Smooth muscle cell (in vitro differentiated cells): ENCODE data around the gene PLA2R1. TPM values are rescaled to one million over a fixed set of nuclear protein-coding genes. Genes with fewer than 3 reads are reported as not detected.

ENCODE experiments used
- DNase-seq: peaks from one replicate; lab custom pipeline; 2025; ENCODE audit not compliant: unreplicated experiment; lab: John Stamatoyannopoulos, UW
- H2AFZ ChIP-seq: fragments of 200-600 bp; sonication (generic); 2 replicates; pipeline ENCODE4 v1.6.0; 2016; ENCODE audit warnings: antibody characterized with exemption, low read depth, mild to moderate bottlenecking
- H3F3A ChIP-seq: fragments of 200-600 bp; sonication (generic); 2 replicates; pipeline ENCODE4 v1.6.0; 2017; ENCODE audit warnings: antibody characterized with exemption, low read depth
- H3K27ac ChIP-seq: fragments of 200-600 bp; sonication (generic); 2 replicates; pipeline ENCODE4 v1.5.1; 2016; ENCODE audit warnings: low read depth, mild to moderate bottlenecking
- H3K27me3 ChIP-seq: fragments of 200-600 bp; sonication (generic); 2 replicates; pipeline ENCODE4 v1.6.1; 2016; ENCODE audit warnings: low read depth, mild to moderate bottlenecking
- H3K36me3 ChIP-seq: fragments of 200-600 bp; sonication (generic); 2 replicates; pipeline ENCODE4 v1.5.1; 2016; ENCODE audit warnings: low read depth
- H3K4me1 ChIP-seq: fragments of 200-600 bp; sonication (generic); 2 replicates; pipeline ENCODE4 v1.5.1; 2016; ENCODE audit warnings: low read depth
- H3K4me2 ChIP-seq: fragments of 200-600 bp; sonication (generic); 2 replicates; pipeline ENCODE4 v1.6.0; 2016; ENCODE audit warnings: mild to moderate bottlenecking
- H3K4me3 ChIP-seq: fragments of 200-600 bp; sonication (generic); 2 replicates; pipeline ENCODE4 v1.5.1; 2016; ENCODE audit warnings: mild to moderate bottlenecking
- H3K79me2 ChIP-seq: fragments of 200-600 bp; sonication (generic); 2 replicates; pipeline ENCODE4 v1.6.0; 2016; ENCODE audit warnings: low read depth, mild to moderate bottlenecking
- H3K9ac ChIP-seq: fragments of 200-600 bp; sonication (generic); 2 replicates; pipeline ENCODE4 v1.6.0; 2016; ENCODE audit warnings: low read depth
- H3K9me3 ChIP-seq: fragments of 200-600 bp; sonication (generic); replicated peaks from 2 replicates; pipeline ENCODE4 v1.5.1; 2016; ENCODE audit warnings: low read depth
- H4K20me1 ChIP-seq: fragments of 200-600 bp; sonication (generic); 2 replicates; pipeline ENCODE4 v1.6.0; 2016; ENCODE audit warnings: low read depth
- CTCF ChIP-seq: fragments of 200-600 bp; sonication (generic); IDR thresholded peaks from 2 replicates; pipeline ENCODE4 v1.5.1; 2017; ENCODE audit warnings: borderline replicate concordance, mild to moderate bottlenecking, antibody characterized with exemption; ENCODE audit not compliant: insufficient read depth, poor library complexity, severe bottlenecking
- WGBS: methylation state at CpG from one replicate; pipeline ENCODE4 v1.1.7; 2016; ENCODE audit warnings: low lambda C conversion rate; 5-methylcytosine and 5-hydroxymethylcytosine counted together
- polyA plus RNA-seq: library from polyadenylated mRNA; unstranded; fragments of >200 nt; fragmentation: Nextera tagmentation; extraction: Ambion mirVana; gene quantifications from 2 replicates; pipeline ENCODE4 v1.2.1, GENCODE V29; 2016
- total RNA-seq: library from RNA; depleted of rRNA; stranded (reverse); fragments of >200 nt; gene quantifications from 2 replicates; pipeline ENCODE4 v1.2.3, GENCODE V29; 2014

PLA2R1 gene
- total and polyA plus RNA-seq, 2 experiments from 2014 or later, result 4.8 to 7.3 TPM

DNA sequence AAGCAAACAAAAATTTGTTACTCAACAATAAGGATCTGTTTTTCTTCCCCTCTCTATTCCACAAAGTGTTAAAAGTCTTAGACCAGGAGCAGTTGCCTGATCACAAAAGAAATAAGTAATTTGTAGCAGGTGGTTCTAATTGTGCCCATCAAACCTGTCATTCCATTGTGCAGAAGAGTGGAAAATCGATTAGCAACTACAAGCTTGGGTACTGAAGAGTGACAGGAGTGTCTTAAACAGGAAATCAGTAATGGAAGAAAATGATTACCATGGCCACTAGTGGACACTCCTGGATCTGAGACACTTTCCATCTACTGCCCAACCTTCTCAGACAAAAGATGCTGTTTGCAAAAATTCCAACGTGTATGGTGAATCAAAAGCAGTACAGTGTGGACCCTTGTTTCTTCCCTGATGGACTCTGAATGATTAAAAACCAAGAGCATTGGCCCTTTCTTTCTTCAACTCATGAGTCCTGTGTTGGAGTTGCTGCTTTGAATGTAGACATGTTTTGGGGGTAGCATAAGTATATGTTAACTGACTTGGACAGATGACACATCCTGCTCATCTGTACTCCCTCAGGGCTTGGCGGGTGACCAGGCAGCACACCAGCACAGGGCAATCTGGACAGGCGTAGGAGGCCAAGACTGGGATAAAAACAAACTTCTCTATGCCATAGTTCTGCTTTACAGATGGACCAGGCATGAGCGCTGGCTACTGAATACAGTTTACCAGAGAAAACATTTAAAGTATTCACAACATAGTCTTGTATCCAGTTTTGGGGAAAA, 51.9 kb downstream of the PLA2R1 start:
- no peaks in the 10 kb centered on the region for H3K79me2 ChIP-seq
- no peaks in the 10 kb centered on the region for H3K27me3 ChIP-seq
- no peak overlapping the region for H2AFZ ChIP-seq
- no peak overlapping the region for H3K4me3 ChIP-seq
- H3F3A ChIP-seq, result no peaks in the 10 kb centered on the region
- H3K9ac ChIP-seq, result no peak overlapping the region
- WGBS, result 68% methylated on average over 5 of the region's 5 CpGs
- H3K27ac ChIP-seq, result no peak overlapping the region
- no peak for TF ChIP-seq CTCF
- H4K20me1 ChIP-seq, result no peaks in the 10 kb centered on the region
- no peak overlapping the region for H3K4me2 ChIP-seq
- H3K36me3 ChIP-seq, result no peaks in the 10 kb centered on the region
- no peaks in the 10 kb centered on the region for H3K9me3 ChIP-seq
- no peaks in the 10 kb centered on the region for H3K4me1 ChIP-seq
- DNase-seq, result no peak

DNA sequence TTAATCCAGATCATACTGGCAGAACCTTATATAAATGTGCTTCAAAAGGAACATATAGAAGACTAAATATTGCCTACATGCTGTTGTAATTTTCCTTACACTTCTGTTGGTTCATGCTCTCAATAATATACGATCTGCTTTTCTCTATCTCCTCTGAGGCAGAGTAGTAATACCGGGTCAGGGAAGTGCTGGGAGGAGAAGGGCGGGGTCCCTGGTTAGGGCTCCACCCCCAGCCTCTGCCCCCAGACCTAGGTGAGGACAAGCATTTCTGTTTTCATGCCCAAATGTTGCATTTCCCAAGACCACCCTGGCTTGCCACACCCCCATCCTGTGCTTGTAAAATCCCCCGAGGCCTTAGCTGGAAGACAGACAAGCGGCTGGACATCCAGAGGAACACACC, 55.3 kb downstream of the PLA2R1 start:
- H4K20me1 ChIP-seq, result no peaks in the 10 kb centered on the region
- no peak for DNase-seq
- no peak overlapping the region for H2AFZ ChIP-seq
- TF ChIP-seq CTCF, result no peak
- peaks cover 5% of the 10 kb centered on the region for H3K36me3 ChIP-seq
- H3K9me3 ChIP-seq, result no peaks in the 10 kb centered on the region
- H3K4me2 ChIP-seq, result no peak overlapping the region
- H3K4me3 ChIP-seq, result no peak overlapping the region
- no peak overlapping the region for H3K27ac ChIP-seq
- H3K79me2 ChIP-seq, result no peaks in the 10 kb centered on the region
- no peaks in the 10 kb centered on the region for H3K4me1 ChIP-seq
- 83% methylated on average over 5 of the region's 5 CpGs for WGBS
- no peaks in the 10 kb centered on the region for H3K27me3 ChIP-seq
- H3F3A ChIP-seq, result no peaks in the 10 kb centered on the region
- H3K9ac ChIP-seq, result no peak overlapping the region

- no peaks in the 10 kb centered on the region for H3K4me1 ChIP-seq
- peak overlapping the region; percentile 3 for H3K4me2 ChIP-seq
- 44% methylated on average over 2 of the region's 2 CpGs for WGBS
- no peaks in the 10 kb centered on the region for H3K27me3 ChIP-seq
- no peak for TF ChIP-seq CTCF
- H3K9me3 ChIP-seq, result no peaks in the 10 kb centered on the region
- H2AFZ ChIP-seq, result no peak overlapping the region
- H4K20me1 ChIP-seq, result no peaks in the 10 kb centered on the region
- H3K36me3 ChIP-seq, result peaks cover 8% of the 10 kb centered on the region
- no peak overlapping the region for H3K27ac ChIP-seq
- H3K4me3 ChIP-seq, result no peak overlapping the region
- H3F3A ChIP-seq, result no peaks in the 10 kb centered on the region
- no peak for DNase-seq
- no peaks in the 10 kb centered on the region for H3K79me2 ChIP-seq
- H3K9ac ChIP-seq, result no peak overlapping the region
Observed at GRCh38 chr2:160006475-160006874, 55.9 kb downstream of the PLA2R1 start.

- Histone ChIP-seq H3K9me3 (peaks cover 2% of the 10 kb centered on the region), H2AFZ (no peak overlapping the region), H3F3A (no peaks in the 10 kb centered on the region), H3K9ac (no peak overlapping the region), H3K27me3 (no peaks in the 10 kb centered on the region), H4K20me1 (no peaks in the 10 kb centered on the region), H3K4me3 (no peak overlapping the region), H3K4me2 (no peak overlapping the region), H3K27ac (no peak overlapping the region), H3K36me3 (peaks cover 13% of the 10 kb centered on the region), H3K79me2 (no peaks in the 10 kb centered on the region), H3K4me1 (no peaks in the 10 kb centered on the region)
- no peak for TF ChIP-seq CTCF
- WGBS, result 92% methylated on average over 3 of the region's 3 CpGs
- DNase-seq, result no peak
Observed at GRCh38 chr2:160005908-160006307, 56.5 kb downstream of the PLA2R1 start.
